GM06990 (cell line): ENCODE results near the gene PROSER2.
A peak's percentile ranks its signal among the peaks of the same experiment; 100 is the strongest.
"Not testable (repeated sequence)": the region's sequence is repeated elsewhere in the genome, so short reads cannot be mapped to it uniquely, and the experiment has no call there.

ENCODE experiments used
- DNase-seq: peaks from one replicate; pipeline ENCODE4 v3.0.0-alpha.2; 2011; ENCODE audit not compliant: insufficient read length; ENCODE audit errors: extremely low read depth
- H3K27me3 ChIP-seq: replicated peaks from 2 replicates; pipeline ENCODE4 v1.6.0; 2011; ENCODE audit warnings: low read length; ENCODE audit not compliant: control insufficient read depth, insufficient read depth
- H3K36me3 ChIP-seq: 2 replicates; pipeline ENCODE4 v1.5.1; 2011; ENCODE audit warnings: low read length; ENCODE audit not compliant: control insufficient read depth, insufficient read depth
- H3K4me3 ChIP-seq: replicated peaks from 2 replicates; pipeline ENCODE4 v1.5.1; 2011; ENCODE audit warnings: low read depth, mild to moderate bottlenecking, control low read depth, low read length
- CTCF ChIP-seq: IDR thresholded peaks from 2 replicates; pipeline ENCODE4 v1.5.1; 2011; ENCODE audit warnings: low read length, control low read depth, mild to moderate bottlenecking, inconsistent platforms; ENCODE audit not compliant: insufficient read depth, poor library complexity, severe bottlenecking

Gene PROSER2

DNA sequence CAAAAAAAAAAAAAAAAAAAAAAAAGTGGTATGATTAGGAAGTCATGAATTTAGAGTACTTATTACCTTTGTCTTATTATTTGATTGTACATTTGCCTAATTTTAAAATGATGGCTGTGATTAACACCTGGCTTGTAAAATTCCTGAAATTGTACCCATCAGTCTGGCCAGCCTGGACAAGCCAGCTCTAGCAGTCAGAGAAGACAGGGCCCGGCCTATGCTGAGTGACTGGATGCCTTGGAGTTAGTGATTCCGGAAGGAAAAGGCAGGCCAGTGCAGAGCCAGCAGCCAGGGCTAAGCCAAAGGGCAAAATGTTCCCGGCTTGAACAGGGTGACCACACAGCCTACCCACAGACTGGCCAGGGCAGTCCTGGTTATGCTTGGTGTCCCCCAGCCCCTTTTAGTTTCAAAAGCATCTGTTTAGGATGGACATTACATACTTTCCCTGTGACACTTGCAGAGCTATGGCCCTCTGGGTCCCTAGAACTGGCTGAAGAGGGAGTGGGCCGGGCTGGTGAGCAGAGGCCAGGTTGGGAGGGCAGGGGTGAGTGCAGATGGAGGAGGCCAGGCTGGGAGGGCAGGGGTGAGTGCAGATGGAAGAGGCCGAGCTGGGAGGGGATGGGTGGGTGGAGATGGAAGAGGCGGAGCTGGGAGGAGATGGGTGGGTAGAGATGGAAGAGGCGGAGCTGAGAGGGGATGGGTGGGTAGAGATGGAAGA is 61.7 kb downstream of the PROSER2 start:
- no peak for TF ChIP-seq CTCF
- no peak for DNase-seq
- H3K36me3 ChIP-seq, result no peaks in the 10 kb centered on the region

GRCh38 chr10:11885437-11886137 is 62.4 kb downstream of the PROSER2 start:
- Histone ChIP-seq H3K27me3 (no peaks in the 10 kb centered on the region), H3K4me3 (no peak overlapping the region), H3K36me3 (no peaks in the 10 kb centered on the region)
- no peak for DNase-seq
- no peak for TF ChIP-seq CTCF

More for the DNA sequence above, 61.7 kb downstream of the PROSER2 start:
- Histone ChIP-seq H3K27me3 (no peaks in the 10 kb centered on the region), H3K4me3 (no peak overlapping the region)

- Histone ChIP-seq H3K36me3 (no peaks in the 10 kb centered on the region), H3K27me3 (no peaks in the 10 kb centered on the region), H3K4me3 (no peak overlapping the region)
- no peak for DNase-seq
- TF ChIP-seq CTCF, result no peak
Observed at GRCh38 chr10:11886138-11886474, 63.0 kb downstream of the PROSER2 start.

DNA sequence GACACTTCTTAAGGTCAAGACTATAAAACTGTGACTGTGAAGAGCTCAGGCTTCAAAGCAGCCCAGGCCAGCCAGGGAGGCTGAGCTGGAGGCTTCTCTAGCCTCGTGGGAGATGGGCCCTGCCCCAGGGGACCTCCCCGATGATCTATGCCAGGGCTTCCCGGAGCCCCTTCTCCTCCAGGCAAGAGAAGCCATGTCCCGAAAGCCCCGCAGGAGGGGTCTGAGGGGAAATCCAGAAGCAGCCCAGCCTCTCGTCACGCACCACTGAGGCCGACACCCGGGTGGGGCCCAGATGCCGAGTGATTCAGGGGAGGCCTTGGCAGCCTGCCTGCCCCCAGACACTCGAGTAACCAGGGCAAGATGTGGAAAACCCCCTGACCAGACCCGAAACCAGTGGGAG is 63.7 kb downstream of the PROSER2 start:
- Histone ChIP-seq H3K4me3 (no peak overlapping the region), H3K36me3 (no peaks in the 10 kb centered on the region), H3K27me3 (no peaks in the 10 kb centered on the region)
- TF ChIP-seq CTCF, result no peak
- DNase-seq, result peak; percentile 78

GRCh38 chr10:11887381-11888227 is 64.4 kb downstream of the PROSER2 start:
- DNase-seq, result no peak
- H3K4me3 ChIP-seq, result no peak overlapping the region
- H3K36me3 ChIP-seq, result no peaks in the 10 kb centered on the region
- H3K27me3 ChIP-seq, result no peaks in the 10 kb centered on the region
- TF ChIP-seq CTCF, result no peak

DNA sequence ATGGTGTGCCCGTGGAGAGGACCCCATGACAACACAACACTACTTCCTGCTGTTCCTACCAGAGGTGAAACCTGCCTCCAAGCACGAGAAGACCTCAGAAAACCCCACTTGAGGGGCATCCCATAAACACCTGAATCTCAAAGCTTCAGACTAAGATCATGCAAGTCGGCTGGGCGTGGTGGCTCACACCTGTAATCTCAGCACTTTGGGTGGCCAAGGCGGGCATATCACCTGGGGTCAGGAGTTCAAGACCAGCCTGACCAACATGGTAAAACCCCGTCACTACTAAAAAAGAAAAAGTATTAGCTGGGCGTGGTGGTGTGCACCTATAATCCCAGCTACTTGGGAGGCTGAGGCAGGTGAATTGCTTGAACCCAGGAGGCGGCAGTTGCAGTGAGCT is 66.1 kb downstream of the PROSER2 start:
- DNase-seq, H3K27me3 ChIP-seq, H3K4me3 ChIP-seq, H3K36me3 ChIP-seq: not testable (repeated sequence)
